AG09309 (cell line): ENCODE data around the gene PYGB.

Source experiments
- DNase-seq: peaks from one replicate; pipeline ENCODE4 v3.0.0-alpha.2; 2010; ENCODE audit warnings: low read depth
- H3K4me3 ChIP-seq: 2 replicates; pipeline ENCODE4 v1.5.1; 2011; ENCODE audit warnings: mild to moderate bottlenecking, low read depth, low read length, moderate library complexity; ENCODE audit not compliant: control insufficient read depth
- TF ChIP-seq, protein P1 (sequence below): IDR thresholded peaks from 2 replicates; pipeline ENCODE4 v1.5.1; 2011; ENCODE audit warnings: mild to moderate bottlenecking, low read depth, low read length, inconsistent platforms; ENCODE audit not compliant: insufficient read depth, control insufficient read depth; ENCODE audit errors: missing control alignments

The PYGB gene

GRCh38 chr20:25278636-25279361, 30.9 kb downstream of the PYGB start:
- TF ChIP-seq, protein P1, sequence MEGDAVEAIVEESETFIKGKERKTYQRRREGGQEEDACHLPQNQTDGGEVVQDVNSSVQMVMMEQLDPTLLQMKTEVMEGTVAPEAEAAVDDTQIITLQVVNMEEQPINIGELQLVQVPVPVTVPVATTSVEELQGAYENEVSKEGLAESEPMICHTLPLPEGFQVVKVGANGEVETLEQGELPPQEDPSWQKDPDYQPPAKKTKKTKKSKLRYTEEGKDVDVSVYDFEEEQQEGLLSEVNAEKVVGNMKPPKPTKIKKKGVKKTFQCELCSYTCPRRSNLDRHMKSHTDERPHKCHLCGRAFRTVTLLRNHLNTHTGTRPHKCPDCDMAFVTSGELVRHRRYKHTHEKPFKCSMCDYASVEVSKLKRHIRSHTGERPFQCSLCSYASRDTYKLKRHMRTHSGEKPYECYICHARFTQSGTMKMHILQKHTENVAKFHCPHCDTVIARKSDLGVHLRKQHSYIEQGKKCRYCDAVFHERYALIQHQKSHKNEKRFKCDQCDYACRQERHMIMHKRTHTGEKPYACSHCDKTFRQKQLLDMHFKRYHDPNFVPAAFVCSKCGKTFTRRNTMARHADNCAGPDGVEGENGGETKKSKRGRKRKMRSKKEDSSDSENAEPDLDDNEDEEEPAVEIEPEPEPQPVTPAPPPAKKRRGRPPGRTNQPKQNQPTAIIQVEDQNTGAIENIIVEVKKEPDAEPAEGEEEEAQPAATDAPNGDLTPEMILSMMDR: no peak
- no peak for DNase-seq
- H3K4me3 ChIP-seq: no peak overlapping the region

- TF ChIP-seq, protein P1: no peak
- no peak overlapping the region for H3K4me3 ChIP-seq
- no peak for DNase-seq
These were observed 31.5 kb downstream of the PYGB start for GRCh38 chr20:25279403-25279802.

- H3K4me3 ChIP-seq: no peak overlapping the region
- TF ChIP-seq, protein P1: no peak
- DNase-seq: no peak
These were observed 32.2 kb downstream of the PYGB start for GRCh38 chr20:25280051-25280573.

- TF ChIP-seq, protein P1: no peak
- no peak for DNase-seq
These were observed 33.0 kb downstream of the PYGB start for GRCh38 chr20:25280574-25281535.

GRCh38 chr20:25281541-25281991, 33.7 kb downstream of the PYGB start:
- DNase-seq: no peak
- no peak overlapping the region for H3K4me3 ChIP-seq
- TF ChIP-seq, protein P1: no peak

More at GRCh38 chr20:25280574-25281535, 33.0 kb downstream of the PYGB start:
- no peak overlapping the region for H3K4me3 ChIP-seq

GRCh38 chr20:25282034-25282781, 34.3 kb downstream of the PYGB start:
- DNase-seq: no peak
- TF ChIP-seq, protein P1: no peak
- H3K4me3 ChIP-seq: no peak overlapping the region
